ENCODE data around the gene GNA12.

GRCh38 chr7:2734751-2735571, 109.1 kb downstream of the GNA12 start:
- TF ChIP-seq CTCF (conservative IDR thresholded peaks at IDR 0.05), result no peak
- TF ChIP-seq ZFX (IDR thresholded peaks at IDR 0.05), result no peak
